ENCODE data around the gene PRELID3B. TPM values are rescaled to one million over a fixed set of nuclear protein-coding genes. Genes with fewer than 3 reads are reported as not detected.

The PRELID3B gene
- total RNA-seq, 2 donors from 2014 or later: 28.9 to 35.6 TPM

- H3K4me1 ChIP-seq (replicated peaks): no peaks in the 10 kb centered on the region
- H3K4me3 ChIP-seq: no peak overlapping the region
- H3K36me3 ChIP-seq: no peaks in the 10 kb centered on the region
- no peaks in the 10 kb centered on the region for H3K9me3 ChIP-seq
- H3K27ac ChIP-seq: no peak overlapping the region
- 49% methylated on average over 5 of the region's 5 CpGs for WGBS
- TF ChIP-seq CTCF (IDR thresholded peaks at IDR 0.05) (no peak), POLR2A (IDR thresholded peaks at IDR 0.05) (no peak), POLR2AphosphoS5 (IDR thresholded peaks at IDR 0.05) (no peak)
- intact Hi-C loops (cut with DNase I): no loop called here
- no peaks in the 10 kb centered on the region for H3K27me3 ChIP-seq (replicated peaks; ENCODE audit: insufficient read depth)
- no peak for DNase-seq (ENCODE audit: low spot score)
Observed at GRCh38 chr20:59020938-59021551, 21.5 kb downstream of the PRELID3B start.

GRCh38 chr20:59019217-59019616 lies 23.4 kb downstream of the PRELID3B start, which contains the start of gene TUBB1:
Gene TUBB1, plus strand, starts transcription at chr20:59019429. Its CDS starts 94 bp downstream, at chr20:59019523.
- no peaks in the 10 kb centered on the region for H3K9me3 ChIP-seq
- H3K4me1 ChIP-seq (replicated peaks): no peaks in the 10 kb centered on the region
- no peak for TF ChIP-seq CTCF (IDR thresholded peaks at IDR 0.05)
- no peak within 1 kb of the TSS for H3K27ac ChIP-seq
- intact Hi-C loops (cut with DNase I): no loop called here
- 99% methylated on average over 5 of the region's 5 CpGs for WGBS
- H3K36me3 ChIP-seq: no peaks in the 10 kb centered on the region
- no peak for DNase-seq (ENCODE audit: low spot score)
- no peak within 1 kb of the TSS for H3K4me3 ChIP-seq
- H3K27me3 ChIP-seq (replicated peaks; ENCODE audit: insufficient read depth): no peaks in the 10 kb centered on the region

- no peak for DNase-seq (ENCODE audit: low spot score)
- no peak overlapping the region for H3K27ac ChIP-seq
- H3K9me3 ChIP-seq: no peaks in the 10 kb centered on the region
- no peaks in the 10 kb centered on the region for H3K4me1 ChIP-seq (replicated peaks)
- H3K27me3 ChIP-seq (replicated peaks; ENCODE audit: insufficient read depth): no peaks in the 10 kb centered on the region
- H3K4me3 ChIP-seq: no peak overlapping the region
- intact Hi-C loops (cut with DNase I): no loop called here
- 90% methylated on average over 10 of the region's 10 CpGs for WGBS
- TF ChIP-seq CTCF (IDR thresholded peaks at IDR 0.05) (no peak), POLR2A (IDR thresholded peaks at IDR 0.05) (no peak), POLR2AphosphoS5 (IDR thresholded peaks at IDR 0.05) (no peak)
- H3K36me3 ChIP-seq: no peaks in the 10 kb centered on the region
Observed at GRCh38 chr20:59018817-59019216, 23.8 kb downstream of the PRELID3B start.

GRCh38 chr20:59017493-59018231 lies 24.9 kb downstream of the PRELID3B start:
- TF ChIP-seq POLR2A (IDR thresholded peaks at IDR 0.05) (no peak), CTCF (IDR thresholded peaks at IDR 0.05) (no peak), POLR2AphosphoS5 (IDR thresholded peaks at IDR 0.05) (no peak)
- WGBS: 94% methylated on average over 16 of the region's 16 CpGs
- no peak for DNase-seq (ENCODE audit: low spot score)
- Histone ChIP-seq H3K27me3 (replicated peaks; ENCODE audit: insufficient read depth) (no peaks in the 10 kb centered on the region), H3K36me3 (no peaks in the 10 kb centered on the region), H3K4me1 (replicated peaks) (no peaks in the 10 kb centered on the region), H3K9me3 (no peaks in the 10 kb centered on the region), H3K4me3 (no peak overlapping the region), H3K27ac (no peak overlapping the region)
- intact Hi-C loops (cut with DNase I): no loop called here

Measured in prostate gland (tissue), 2 donors.